ENCODE measurements around the gene MOSMO.

The MOSMO gene

DNA sequence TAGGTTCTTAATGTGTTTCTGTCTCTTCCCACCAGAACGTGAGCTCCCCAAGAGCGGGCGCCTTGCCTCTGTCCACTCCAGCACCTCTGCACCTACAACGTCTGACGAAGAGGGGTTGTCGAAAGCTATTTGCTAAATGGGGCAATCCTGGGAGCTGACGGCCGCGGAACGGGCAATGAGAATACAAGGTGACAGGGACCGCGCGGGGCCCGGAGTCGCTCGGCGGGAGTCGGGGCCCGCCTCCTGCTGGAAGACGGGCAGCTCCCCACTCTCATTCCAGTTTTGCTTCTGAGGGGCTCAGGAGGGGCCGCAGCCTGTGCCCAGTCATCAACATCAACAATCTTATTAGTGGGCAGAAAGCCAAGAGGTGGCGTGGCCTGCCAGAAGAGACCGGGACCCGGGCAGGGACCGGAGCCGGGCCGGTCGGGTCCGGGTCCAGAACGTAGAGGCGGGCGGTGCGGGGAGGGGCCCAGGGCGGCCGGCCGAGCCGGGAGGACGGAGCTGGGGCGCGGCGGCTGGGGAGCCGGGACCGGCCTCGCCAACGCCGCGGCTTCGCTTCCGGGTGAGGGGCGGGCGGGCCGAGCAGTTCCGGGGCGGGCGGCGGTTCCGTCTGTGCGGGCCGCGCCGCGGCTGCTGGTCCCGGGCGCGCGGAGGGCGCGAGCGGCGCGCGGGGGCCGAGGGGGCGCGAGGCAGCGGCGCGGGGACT, at the start of gene MOSMO:
TSS of gene MOSMO (plus strand) at position 603 of the 706 bp plus-strand sequence. CDS start 191 bp downstream, outside the sequence.
- DNase-seq (ENCODE audit: low read depth, low spot score) = no peak

DNA sequence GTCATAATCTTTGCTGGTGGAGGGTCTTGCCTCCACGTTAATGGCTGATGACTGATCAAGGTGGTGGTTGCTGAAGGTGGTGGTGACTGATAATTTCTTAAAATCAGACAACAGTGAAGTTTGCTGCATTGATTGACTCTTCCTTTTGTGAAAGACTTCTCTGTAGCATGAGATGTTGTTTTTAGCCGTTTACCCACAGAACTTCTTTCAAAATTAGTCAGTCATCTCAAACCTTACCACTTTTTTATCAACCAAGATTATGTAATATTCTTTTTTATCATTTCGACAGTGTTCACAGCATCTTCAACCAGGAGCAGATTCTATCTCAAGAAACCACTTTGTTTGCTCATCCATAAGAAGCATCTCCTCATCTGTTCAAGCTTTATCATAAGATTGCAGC, 48.9 kb upstream of the MOSMO start:
- CTCF ChIA-PET = interaction anchor here (1.7 to 3.6 kb wide), 3 partner anchors 9 to 230 kb away, joined by 4 to 13 read pairs (median 12); no protein-coding TSS in a partner anchor
- POLR2A ChIA-PET = no interaction called here
- TF ChIP-seq, protein P1, sequence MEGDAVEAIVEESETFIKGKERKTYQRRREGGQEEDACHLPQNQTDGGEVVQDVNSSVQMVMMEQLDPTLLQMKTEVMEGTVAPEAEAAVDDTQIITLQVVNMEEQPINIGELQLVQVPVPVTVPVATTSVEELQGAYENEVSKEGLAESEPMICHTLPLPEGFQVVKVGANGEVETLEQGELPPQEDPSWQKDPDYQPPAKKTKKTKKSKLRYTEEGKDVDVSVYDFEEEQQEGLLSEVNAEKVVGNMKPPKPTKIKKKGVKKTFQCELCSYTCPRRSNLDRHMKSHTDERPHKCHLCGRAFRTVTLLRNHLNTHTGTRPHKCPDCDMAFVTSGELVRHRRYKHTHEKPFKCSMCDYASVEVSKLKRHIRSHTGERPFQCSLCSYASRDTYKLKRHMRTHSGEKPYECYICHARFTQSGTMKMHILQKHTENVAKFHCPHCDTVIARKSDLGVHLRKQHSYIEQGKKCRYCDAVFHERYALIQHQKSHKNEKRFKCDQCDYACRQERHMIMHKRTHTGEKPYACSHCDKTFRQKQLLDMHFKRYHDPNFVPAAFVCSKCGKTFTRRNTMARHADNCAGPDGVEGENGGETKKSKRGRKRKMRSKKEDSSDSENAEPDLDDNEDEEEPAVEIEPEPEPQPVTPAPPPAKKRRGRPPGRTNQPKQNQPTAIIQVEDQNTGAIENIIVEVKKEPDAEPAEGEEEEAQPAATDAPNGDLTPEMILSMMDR (IDR thresholded peaks at IDR 0.05; ENCODE audit: insufficient read depth, low read length, missing control alignments) = no peak
- H3K4me3 ChIP-seq (ENCODE audit: low read depth, low read length) = no peak overlapping the region
- no peak for DNase-seq (ENCODE audit: low read depth, low spot score)

More for the DNA sequence above, at the start of gene MOSMO:
- peak within 1 kb of the TSS; percentile 80 for H3K4me3 ChIP-seq (ENCODE audit: low read depth, low read length)
- ChIA-PET CTCF (interaction anchor here (0.9 to 11.7 kb wide), 11 partner anchors 9 to 293 kb away, joined by 3 to 272 read pairs (median 5); no protein-coding TSS in a partner anchor), POLR2A (interaction anchor here (0.6 to 1.3 kb wide), 3 partner anchors 53 to 180 kb away, joined by 3 to 4 read pairs (median 4); partner anchors contain the start of gene VWA3A)
- TF ChIP-seq, protein P1 (IDR thresholded peaks at IDR 0.05; ENCODE audit: insufficient read depth, low read length, missing control alignments) = no peak

DNA sequence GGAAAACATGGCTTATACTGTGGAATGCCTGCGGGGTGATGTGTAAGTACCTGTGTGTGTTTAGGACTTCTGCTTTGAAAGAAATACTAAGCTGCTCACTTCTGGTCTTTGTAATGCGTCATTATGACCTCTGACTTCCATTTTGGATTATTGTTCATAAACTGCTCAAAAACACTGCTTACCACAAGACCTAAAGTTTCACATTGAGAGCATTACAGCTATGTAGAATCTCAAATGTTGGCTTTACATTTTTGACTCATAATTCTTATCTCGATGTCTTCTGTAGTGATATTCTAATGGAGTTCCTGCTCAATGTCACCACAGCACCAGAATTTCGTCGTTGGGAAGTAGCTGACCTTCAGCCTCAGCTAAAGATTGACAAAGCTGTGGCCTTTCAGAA, 45.4 kb upstream of the MOSMO start:
- TF ChIP-seq, protein P1 (IDR thresholded peaks at IDR 0.05; ENCODE audit: insufficient read depth, low read length, missing control alignments) = no peak
- H3K4me3 ChIP-seq (ENCODE audit: low read depth, low read length) = no peak overlapping the region
- no peak for DNase-seq (ENCODE audit: low read depth, low spot score)
- POLR2A ChIA-PET = interaction anchor here (0.7 kb wide), 1 partner anchor 226 kb away, joined by 3 read pairs; no protein-coding TSS in a partner anchor
- CTCF ChIA-PET = interaction anchor here (1.0 to 1.5 kb wide), 3 partner anchors 27 to 227 kb away, joined by 3 to 7 read pairs (median 5); no protein-coding TSS in a partner anchor

DNA sequence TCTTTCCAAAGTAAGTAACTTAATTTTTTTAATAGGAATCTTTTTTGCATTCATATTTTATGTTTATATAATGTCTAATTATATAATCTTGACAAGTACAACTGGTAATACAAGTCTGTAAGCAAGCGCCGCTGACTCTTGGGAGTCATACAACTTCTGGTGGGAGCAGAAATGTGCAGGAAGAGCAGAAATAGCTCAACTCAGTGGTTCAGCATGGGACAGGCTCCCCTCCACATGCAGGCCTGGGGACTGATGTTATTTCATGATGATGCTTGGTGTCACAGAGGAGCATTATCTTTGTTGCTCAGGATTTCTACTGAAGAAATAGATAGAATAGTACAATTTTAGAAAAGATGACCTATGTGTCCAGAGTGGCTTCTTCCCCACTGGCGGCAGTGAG, 44.0 kb upstream of the MOSMO start:
- TF ChIP-seq, protein P1 (IDR thresholded peaks at IDR 0.05; ENCODE audit: insufficient read depth, low read length, missing control alignments) = no peak
- ChIA-PET CTCF (no interaction called here), POLR2A (no interaction called here)
- DNase-seq (ENCODE audit: low read depth, low spot score) = no peak
- H3K4me3 ChIP-seq (ENCODE audit: low read depth, low read length) = no peak overlapping the region

DNA sequence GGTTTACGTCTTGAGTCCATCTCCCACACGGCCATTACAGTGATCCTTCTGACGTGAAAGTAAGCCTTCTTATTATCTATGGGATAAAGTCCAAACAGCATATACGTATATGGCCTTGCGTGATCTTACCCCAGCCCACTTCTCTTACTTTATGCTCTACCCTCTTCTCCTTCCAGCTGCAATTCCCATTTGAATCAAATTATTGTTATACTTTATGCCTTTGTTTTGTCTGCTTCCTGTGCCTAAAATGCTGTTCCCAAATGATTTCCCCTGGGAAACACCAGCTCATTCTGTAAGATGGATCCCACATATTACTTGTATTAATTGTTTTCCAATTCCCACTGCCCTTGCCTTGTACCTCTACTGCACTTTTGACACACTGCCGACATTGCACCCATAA, 43.6 kb upstream of the MOSMO start:
- TF ChIP-seq, protein P1 (IDR thresholded peaks at IDR 0.05; ENCODE audit: insufficient read depth, low read length, missing control alignments) = no peak
- ChIA-PET POLR2A (no interaction called here), CTCF (interaction anchor here (1.4 to 4.6 kb wide), 2 partner anchors 114 to 224 kb away, joined by 5 to 24 read pairs; no protein-coding TSS in a partner anchor)
- no peak overlapping the region for H3K4me3 ChIP-seq (ENCODE audit: low read depth, low read length)
- no peak for DNase-seq (ENCODE audit: low read depth, low spot score)

DNA sequence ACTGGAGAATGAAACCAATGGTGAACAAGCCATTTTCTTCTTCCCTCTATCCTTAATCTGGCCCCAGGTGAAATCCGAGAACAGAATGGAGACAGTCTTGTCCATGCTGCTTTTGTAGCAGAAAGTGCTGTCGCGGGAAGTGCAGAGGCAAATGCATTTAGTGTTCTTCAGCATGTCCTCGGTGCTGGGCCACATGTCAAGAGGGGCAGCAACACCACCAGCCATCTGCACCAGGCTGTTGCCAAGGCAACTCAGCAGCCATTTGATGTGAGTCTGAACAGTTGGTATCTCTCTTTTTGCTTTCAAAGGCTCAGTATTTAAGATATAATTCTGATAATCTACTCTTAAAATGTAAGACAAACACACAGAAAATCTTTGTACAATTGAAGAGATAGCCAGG, 36.1 kb upstream of the MOSMO start:
- no peak overlapping the region for H3K4me3 ChIP-seq (ENCODE audit: low read depth, low read length)
- ChIA-PET POLR2A (no interaction called here), CTCF (no interaction called here)
- no peak for DNase-seq (ENCODE audit: low read depth, low spot score)
- TF ChIP-seq, protein P1 (IDR thresholded peaks at IDR 0.05; ENCODE audit: insufficient read depth, low read length, missing control alignments) = no peak
